HG02885 (cell line): ENCODE results near the gene C1orf198.
"Not testable (repeated sequence)": the region's sequence is repeated elsewhere in the genome, so short reads cannot be mapped to it uniquely, and the experiment has no call there.

Experiments used
- ATAC-seq: cut with Tn5 transposase; IDR thresholded peaks from one replicate; pipeline ENCODE4 v1.9.1; 2021; ENCODE audit warnings: mild to moderate bottlenecking; ENCODE audit not compliant: unreplicated experiment, poor library complexity

C1orf198 gene

DNA sequence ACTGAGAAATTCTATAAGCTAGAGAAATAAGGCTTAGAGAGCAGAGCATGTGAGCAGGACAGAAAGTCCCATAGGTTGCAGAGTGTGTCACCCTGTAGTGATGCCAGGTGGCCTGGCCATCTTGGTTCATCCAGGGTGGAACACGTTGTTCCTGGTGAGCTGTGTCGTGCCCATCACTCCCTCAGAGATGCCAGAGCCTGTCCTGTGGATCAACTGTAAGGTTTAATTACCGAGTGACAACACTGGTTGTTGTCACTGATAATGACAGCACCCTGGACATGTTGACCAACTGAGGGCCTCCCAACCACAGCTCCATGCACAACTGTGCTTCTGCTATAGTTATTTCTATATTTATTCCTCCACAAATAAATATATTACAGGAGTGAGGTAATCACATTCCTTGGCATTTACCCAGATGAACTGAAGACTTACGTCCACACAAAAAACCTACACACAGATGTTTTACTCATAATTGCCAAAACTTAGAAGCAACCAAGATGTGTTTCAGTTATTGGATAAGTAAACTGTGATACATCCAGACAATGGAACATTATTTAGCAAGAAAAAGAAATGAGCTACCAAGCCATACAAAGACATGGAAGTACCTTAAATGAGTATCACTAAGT lies 6.2 kb downstream of the C1orf198 start:
- no peak for ATAC-seq

- no peak for ATAC-seq
Observed at GRCh38 chr1:230861489-230861888, 6.8 kb downstream of the C1orf198 start.

DNA sequence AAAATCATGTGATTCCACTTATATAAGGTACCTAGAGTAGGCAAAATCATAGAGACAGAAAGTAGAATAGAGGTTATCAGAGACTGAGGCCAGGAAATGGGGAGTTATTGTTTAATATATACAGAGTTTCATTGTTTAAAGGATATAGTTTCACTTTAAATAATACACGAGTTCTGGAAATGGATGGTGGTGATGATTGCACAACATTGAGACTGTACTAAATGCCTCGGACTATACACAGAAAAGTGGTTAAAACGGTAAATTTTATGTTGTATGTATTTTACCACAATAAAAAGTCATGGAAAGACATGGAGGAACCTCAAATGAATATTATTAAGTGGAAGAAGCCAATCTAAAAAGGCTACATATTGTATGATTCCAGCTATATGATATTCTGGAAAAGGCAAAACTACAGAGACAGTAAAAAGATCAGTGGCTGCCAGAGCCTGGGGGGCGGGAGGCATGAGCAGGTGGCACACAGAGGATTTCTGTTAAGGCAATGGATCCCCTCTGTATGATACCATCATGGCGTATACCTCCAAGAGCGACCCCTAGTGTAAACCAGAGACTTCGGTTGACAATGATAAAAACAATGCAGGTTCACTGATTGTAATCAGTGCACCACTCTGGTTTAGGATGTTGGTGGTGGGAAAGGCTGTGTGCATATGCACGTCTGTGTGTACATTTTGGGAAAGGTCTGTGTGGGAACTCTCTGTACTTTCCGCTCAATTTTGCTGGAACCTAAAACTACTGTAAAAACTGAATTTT lies 7.5 kb downstream of the C1orf198 start:
- ATAC-seq, result no peak

DNA sequence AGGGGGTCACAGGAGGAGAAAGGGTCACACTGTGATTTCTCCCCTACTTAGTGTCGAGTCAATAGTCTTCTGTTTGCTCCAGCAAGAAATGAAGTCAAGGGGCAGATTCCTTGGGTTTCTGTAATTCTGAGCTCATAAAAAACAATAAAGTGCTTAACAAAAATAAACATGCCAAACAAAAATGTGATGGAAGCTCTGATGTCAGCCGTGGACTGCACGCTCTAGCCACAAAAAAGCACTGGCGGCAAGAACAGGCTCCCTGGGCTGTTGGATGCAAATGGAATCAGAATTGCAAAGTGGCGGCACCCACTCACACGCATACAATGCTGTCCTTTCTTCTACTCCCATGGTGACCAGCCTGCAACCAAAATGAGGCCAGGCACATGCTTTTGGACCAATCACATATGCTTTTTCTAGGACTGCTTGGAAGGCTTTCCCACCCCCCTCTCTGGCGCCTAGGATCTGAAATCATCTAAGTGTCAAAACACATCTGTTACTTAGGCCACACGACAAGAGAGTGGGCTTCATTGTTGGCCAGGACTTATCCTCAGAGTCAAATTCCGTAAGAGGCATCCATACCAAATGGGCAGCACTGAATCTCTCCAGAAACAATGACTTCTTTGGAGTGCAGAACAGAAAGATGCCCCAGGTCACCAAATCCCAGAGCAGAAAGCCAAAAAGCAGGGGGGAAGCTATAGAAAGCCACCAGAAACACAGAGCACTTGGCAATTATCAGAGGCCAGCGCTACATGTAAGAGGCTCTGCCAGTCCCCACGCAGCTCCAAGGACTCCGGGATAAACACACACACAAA lies 9.2 kb downstream of the C1orf198 start:
- ATAC-seq, result no peak

- no peak for ATAC-seq
Observed at GRCh38 chr1:230858236-230858820, 10.0 kb downstream of the C1orf198 start.

DNA sequence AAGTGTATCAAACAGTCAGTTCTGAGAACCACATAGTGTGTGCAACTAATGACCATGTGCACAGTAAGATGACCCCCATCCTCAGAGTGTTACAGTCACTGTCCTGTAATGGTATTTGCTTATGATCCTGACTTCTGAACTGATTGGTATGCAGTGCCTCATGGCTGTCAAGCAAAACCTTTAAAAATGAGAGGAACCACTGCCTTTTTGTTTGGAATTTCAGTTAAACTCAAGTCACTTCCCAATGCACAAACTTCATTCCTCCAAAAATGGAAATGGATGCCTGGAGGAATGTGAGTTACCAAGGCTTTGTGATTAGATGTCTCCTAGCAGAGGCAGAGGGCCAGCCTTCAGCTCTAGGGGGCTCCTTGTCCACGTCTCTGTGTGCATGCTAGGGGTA lies 10.5 kb downstream of the C1orf198 start:
- ATAC-seq, result no peak

- ATAC-seq, result no peak
Observed at GRCh38 chr1:230857077-230857476, 11.2 kb downstream of the C1orf198 start.

DNA sequence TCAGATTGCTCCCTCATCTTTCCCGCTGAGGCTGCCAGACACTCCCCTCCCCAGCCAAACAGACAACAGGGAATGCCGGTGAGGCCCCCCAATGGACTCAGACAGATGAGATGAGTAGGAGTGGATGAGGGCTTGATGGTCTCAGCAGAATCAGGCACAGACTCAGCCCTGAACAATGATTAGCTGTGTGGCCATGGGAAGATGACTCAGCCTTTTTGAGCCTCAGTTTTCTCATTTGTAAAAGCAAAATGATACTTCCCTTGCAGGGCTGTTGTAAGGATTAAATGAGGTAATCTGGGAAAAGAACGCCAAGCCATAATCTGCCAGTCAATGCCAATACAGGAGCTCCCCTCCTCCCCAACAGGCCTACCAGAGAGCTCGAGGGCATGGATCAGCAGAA lies 12.4 kb downstream of the C1orf198 start:
- ATAC-seq, result no peak

DNA sequence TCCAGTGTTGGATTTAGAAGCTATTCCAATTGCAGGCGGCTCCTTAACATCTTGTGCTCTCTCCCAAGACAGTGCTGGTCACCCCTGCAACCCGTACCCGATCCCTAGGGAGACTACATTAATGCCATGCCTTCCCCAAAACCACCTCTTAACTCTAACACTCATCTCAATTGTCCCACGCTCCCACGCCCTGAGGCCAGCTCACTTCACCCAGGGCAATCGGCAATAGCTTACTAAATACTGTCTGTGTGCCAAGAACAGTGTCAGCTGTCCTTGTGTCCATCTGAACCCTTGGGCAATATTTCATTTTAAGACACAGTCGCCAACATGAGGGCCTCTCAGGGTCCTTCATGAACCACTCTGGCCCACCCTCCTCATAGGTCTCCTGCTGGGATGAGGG lies 13.9 kb downstream of the C1orf198 start:
- no peak for ATAC-seq

- ATAC-seq, result no peak
Observed at GRCh38 chr1:230853731-230854130, 14.6 kb downstream of the C1orf198 start.

- ATAC-seq, result no peak
Observed at GRCh38 chr1:230852959-230853358, 15.4 kb downstream of the C1orf198 start.

GRCh38 chr1:230851291-230851691 lies 17.0 kb downstream of the C1orf198 start:
- ATAC-seq, result no peak

DNA sequence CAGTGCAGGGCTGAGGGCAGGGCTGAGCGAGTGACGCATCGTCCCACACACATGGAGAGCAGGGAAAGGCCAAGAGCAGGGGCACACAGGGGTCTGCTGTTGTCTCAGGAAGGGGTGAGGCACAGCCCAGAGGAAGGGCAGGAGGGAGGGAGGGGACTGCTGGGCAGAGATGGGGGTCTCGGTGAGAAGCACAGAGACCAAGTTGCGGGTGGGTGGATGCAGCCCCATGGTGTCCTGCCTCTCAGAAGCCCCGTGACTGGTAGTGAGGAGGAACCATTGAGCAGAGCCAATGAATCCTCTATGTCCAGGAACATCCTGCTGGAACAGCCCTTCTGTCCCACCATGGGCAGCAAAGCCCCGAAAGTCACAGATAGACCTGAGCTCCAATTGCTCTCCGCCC lies 17.8 kb downstream of the C1orf198 start:
- no peak for ATAC-seq

DNA sequence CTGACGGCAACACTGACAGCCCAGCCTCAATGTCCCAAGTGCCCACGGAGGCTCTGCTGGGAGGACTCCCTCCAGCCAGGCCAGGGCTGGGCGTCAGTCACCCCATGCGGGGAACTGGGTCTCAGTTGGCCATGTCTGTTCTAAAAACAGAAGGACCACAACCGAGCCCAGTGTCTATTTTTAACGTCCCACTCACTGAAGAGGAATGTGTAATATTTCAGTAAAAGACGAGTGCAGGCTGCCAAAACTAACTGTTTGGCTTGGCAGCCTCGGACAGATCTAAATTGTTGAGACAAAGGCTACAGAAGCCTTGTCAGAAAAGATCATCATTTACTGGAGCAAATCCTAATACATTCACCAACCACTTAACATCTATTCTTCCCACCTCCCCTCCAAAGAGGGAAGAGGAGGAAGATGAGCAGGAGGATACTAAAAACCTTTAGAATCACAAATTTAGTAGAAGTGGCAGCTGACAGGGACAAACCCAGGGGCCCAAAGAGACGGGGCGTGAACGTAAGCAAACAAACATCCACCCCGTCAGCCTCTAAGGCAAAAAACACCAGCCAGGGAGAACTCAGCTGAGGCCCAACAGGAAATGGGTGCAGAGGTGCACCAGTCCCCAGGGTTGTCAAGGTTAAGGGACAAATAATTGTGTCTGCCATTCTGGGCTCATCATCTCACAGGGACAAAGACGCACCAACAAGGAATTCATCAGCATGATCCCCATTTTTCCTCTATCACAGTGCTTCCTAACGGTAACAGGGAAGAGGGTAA lies 18.7 kb downstream of the C1orf198 start:
- ATAC-seq, result no peak

DNA sequence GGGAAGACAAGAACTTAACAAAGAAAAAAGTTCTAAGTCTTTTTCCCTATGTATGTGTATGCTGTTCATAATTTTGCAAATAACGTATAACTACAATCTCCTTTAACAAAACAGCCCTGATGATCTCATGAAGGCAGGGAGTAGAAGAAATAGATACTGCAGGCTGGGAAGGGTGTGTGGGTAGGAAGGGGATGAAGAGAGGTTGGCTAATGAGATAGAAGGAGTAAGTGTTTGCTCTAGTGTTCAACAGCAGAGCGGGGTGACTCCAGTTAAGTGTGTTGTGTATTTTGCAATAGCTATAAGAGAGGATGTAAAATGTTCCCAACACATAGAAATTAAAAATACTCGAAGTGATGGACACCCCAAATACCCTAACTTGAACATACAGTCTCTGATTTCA lies 20.1 kb downstream of the C1orf198 start:
- no peak for ATAC-seq

DNA sequence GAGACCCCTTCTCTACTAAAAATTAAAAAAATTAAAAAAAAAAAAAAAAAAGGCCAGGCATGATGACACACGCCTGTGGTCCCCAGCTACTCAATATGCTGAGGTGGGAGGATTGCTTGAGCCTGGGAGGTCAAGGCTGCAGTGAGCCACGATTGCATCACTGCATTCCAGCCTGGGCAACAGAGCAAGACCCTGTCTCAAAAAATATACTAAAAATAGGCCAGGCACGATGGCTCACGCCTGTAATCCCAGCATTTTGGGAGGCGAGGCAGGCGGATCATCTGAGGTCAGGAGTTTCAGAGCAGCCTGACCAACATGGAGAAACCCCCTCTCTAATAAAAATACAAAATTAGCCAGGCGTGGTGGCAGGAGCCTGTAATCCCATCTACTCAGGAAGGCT lies 23.1 kb downstream of the C1orf198 start:
- not testable (repeated sequence) for ATAC-seq

GRCh38 chr1:230844561-230844960 lies 23.8 kb downstream of the C1orf198 start:
- no peak for ATAC-seq

DNA sequence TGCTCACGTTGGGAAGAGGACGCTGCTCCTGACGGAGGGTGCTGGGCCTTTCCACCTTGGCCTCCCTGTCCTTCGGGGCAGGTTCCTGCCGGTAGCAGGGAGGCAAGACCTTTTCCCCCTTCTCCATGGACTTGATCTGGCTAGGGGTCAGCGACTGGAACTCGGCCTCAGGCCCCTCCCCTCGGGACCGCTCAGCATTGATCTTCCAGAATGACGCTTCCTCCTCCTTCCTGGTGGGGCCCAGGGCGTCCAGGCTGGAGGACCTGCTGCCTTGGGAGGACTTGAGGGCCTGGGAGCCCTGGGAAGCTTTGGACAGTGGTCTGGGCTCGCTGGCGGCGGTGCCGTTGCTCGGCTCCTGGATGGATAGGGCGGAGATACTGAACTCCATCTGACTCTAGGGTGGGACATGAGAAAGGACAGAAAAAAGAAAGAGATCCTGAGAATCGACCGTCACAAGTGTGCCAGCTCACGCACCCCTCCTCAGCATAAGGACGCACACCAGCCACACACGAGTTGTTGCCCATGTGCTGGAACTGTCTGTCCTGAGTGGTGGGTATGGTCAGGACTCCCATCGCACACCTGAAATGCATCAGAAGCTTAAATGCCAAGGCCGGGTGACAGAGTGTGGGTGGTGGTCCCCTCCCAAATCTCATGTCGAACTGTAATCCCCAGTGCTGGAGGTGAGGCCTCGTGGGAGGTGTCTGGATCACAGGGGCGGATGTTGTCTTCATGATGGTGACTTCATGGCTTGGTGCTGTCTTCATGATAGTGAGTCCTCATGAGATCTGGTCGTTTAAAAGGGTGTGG lies 24.6 kb downstream of the C1orf198 start:
- no peak for ATAC-seq

- no peak for ATAC-seq
Observed at GRCh38 chr1:230842801-230843200, 25.5 kb downstream of the C1orf198 start.
